Right lobe of liver (tissue), 4 donors: Measurements from ENCODE around the gene GALNT11.

Experiments
- POLR2A ChIP-seq: fragments of 450-650 bp; IDR thresholded peaks from one replicate; pipeline ENCODE4 v1.6.1; 2017; ENCODE audit warnings: antibody characterized with exemption, mild to moderate bottlenecking
- TF ChIP-seq, protein P1 (sequence below), 4 donors: fragments of 200-600 bp in 3 of 4; fragments of 450-650 bp in 1 of 4; IDR thresholded peaks; one replicate each; pipeline versions ENCODE4 v1.5.1 to v1.8.0; 2016 to 2022; ENCODE audit warnings: antibody characterized with exemption in 4 of 4, mild to moderate bottlenecking in 2 of 4
- donor health status: DM: no; HTN: no; CAD: no.
- donor health status: DM: no; HTN: no; CAD: no.
- donor health status: DM: no; HTN: yes; CAD: no.

DNA sequence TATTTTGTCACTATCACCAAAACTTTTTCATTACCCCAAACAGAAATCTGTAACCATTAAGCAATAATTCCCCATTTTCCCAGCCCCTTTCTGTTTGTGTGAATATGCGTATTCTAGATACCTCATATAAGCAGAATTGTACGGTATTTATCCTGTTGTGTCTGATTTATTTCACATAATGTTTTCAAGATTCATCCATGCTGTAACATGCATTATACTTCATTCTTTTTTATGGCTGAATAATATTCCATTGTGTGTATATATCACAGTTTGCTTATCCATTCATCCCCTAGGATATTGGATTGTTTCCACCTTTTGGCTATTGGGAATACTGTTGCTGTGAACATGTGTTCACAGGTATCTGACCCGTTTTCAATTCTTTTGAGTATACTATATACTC, 26.5 kb downstream of the GALNT11 start:
- TF ChIP-seq, protein P1, sequence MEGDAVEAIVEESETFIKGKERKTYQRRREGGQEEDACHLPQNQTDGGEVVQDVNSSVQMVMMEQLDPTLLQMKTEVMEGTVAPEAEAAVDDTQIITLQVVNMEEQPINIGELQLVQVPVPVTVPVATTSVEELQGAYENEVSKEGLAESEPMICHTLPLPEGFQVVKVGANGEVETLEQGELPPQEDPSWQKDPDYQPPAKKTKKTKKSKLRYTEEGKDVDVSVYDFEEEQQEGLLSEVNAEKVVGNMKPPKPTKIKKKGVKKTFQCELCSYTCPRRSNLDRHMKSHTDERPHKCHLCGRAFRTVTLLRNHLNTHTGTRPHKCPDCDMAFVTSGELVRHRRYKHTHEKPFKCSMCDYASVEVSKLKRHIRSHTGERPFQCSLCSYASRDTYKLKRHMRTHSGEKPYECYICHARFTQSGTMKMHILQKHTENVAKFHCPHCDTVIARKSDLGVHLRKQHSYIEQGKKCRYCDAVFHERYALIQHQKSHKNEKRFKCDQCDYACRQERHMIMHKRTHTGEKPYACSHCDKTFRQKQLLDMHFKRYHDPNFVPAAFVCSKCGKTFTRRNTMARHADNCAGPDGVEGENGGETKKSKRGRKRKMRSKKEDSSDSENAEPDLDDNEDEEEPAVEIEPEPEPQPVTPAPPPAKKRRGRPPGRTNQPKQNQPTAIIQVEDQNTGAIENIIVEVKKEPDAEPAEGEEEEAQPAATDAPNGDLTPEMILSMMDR (IDR thresholded peaks at IDR 0.05), result no peak
- TF ChIP-seq POLR2A, result no peak
